Upper lobe of left lung (tissue), 6 donors: ENCODE data around the gene ANXA10. TPM values are rescaled to one million over a fixed set of nuclear protein-coding genes. Genes with fewer than 3 reads are reported as not detected.

Source experiments
- ATAC-seq, 2 donors: fragments of 200-7000 bp; cut with Tn5 transposase; one replicate each; pipeline ENCODE4 v1.9.1; 2022; ENCODE audit warnings: mild to moderate bottlenecking in 2 of 2, moderate library complexity in 2 of 2; ENCODE audit not compliant: low FRiP score in 2 of 2
- DNase-seq, 2 donors: peaks; one replicate each; pipeline ENCODE4 v3.0.0-alpha.2; 2019 to 2020
- H3K27ac ChIP-seq, 4 donors: fragments of 200-600 bp; sonication (generic); one replicate each; pipeline ENCODE4 v1.5.1; 2016 to 2019
- H3K27me3 ChIP-seq, 4 donors: fragments of 200-600 bp; sonication (generic); one replicate each; pipeline ENCODE4 v1.5.1; 2017 to 2019
- H3K36me3 ChIP-seq, 4 donors: fragments of 200-600 bp; sonication (generic); one replicate each; pipeline ENCODE4 v1.5.1; 2016 to 2019
- H3K4me1 ChIP-seq, 4 donors: fragments of 200-600 bp; sonication (generic); one replicate each; pipeline ENCODE4 v1.5.1; 2018 to 2019
- H3K4me3 ChIP-seq, 4 donors: fragments of 200-600 bp; sonication (generic); one replicate each; pipeline ENCODE4 v1.5.1; 2017 to 2019; ENCODE audit warnings: mild to moderate bottlenecking in 2 of 4, moderate library complexity in 1 of 4
- H3K9me3 ChIP-seq, 4 donors: fragments of 200-600 bp; sonication (generic); one replicate each; pipeline ENCODE4 v1.5.1; 2018 to 2019
- CTCF ChIP-seq, 6 experiments: fragments of 450-650 bp in 4 of 6; fragments of 200-600 bp in 2 of 6; sonication (generic) in 2 of 6; IDR thresholded peaks; one replicate each; pipeline ENCODE4 v1.5.1; 2016 to 2019; ENCODE audit warnings: antibody characterized with exemption in 6 of 6
- EP300 ChIP-seq, 4 donors: sonication (generic); formaldehyde crosslinking; IDR thresholded peaks; one replicate each; pipeline ENCODE4 v1.5.1; 2017; ENCODE audit warnings: antibody characterized with exemption in 4 of 4, control low read depth in 2 of 4
- POLR2A ChIP-seq, 4 donors: fragments of 450-650 bp; IDR thresholded peaks; one replicate each; pipeline ENCODE4 v1.5.1; 2016 to 2017; ENCODE audit warnings: antibody characterized with exemption in 4 of 4, mild to moderate bottlenecking in 2 of 4
- POLR2AphosphoS5 ChIP-seq, 2 donors: sonication (generic); formaldehyde crosslinking; IDR thresholded peaks; one replicate each; pipeline ENCODE4 v1.5.1; 2017; ENCODE audit warnings: antibody characterized with exemption in 2 of 2
- WGBS, 2 donors: methylation state at CpG; one replicate each; pipeline ENCODE4 v1.1.5; 2017 to 2018; 5-methylcytosine and 5-hydroxymethylcytosine counted together
- total RNA-seq, 6 donors: library from RNA; depleted of rRNA in 4 of 6; stranded (reverse); fragments of >200 nt in 4 of 6; gene quantifications; one replicate each; pipeline versions ENCODE4 v1.1.0 to v1.2.1, GENCODE V29; 2016 to 2021
- donor health status: DM: no; HTN: no; CAD: no; lungs with moderate emphysema.
- donor health status: DM: no; HTN: yes; CAD: no; lungs with severe emphysema.

ANXA10 gene
- total RNA-seq, 6 donors from 2014 or later = not detected

DNA sequence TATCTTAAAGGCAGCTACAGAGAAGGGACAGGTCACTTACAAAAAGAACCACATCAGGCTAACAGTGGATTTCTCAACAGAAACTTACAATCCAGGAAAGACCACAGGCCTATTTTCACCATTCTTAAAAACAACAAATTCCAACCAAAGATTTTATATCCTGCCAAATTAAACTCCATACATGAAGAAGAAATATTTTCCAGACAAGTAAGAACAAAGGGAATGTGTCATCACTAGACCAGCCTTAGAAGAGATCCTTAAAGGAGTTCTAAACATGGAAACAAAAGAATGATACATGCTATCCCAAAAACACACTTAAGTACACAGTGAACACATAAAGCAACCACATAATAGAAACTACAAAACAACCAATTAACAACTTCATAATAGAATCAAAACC lies 105.6 kb downstream of the ANXA10 start:
- Histone ChIP-seq H3K4me3 (no peak overlapping the region), H3K27me3 (no peaks in the 10 kb centered on the region), H3K27ac (no peak overlapping the region), H3K9me3 (peaks cover 0 to 4% (median 1%) of the 10 kb centered on the region in 4 donors), H3K36me3 (no peaks in the 10 kb centered on the region), H3K4me1 (no peaks in the 10 kb centered on the region)
- no peak for ATAC-seq
- DNase-seq = no peak
- TF ChIP-seq CTCF (IDR thresholded peaks at IDR 0.05) (no peak), POLR2AphosphoS5 (IDR thresholded peaks at IDR 0.05) (no peak), POLR2A (IDR thresholded peaks at IDR 0.05) (no peak)

DNA sequence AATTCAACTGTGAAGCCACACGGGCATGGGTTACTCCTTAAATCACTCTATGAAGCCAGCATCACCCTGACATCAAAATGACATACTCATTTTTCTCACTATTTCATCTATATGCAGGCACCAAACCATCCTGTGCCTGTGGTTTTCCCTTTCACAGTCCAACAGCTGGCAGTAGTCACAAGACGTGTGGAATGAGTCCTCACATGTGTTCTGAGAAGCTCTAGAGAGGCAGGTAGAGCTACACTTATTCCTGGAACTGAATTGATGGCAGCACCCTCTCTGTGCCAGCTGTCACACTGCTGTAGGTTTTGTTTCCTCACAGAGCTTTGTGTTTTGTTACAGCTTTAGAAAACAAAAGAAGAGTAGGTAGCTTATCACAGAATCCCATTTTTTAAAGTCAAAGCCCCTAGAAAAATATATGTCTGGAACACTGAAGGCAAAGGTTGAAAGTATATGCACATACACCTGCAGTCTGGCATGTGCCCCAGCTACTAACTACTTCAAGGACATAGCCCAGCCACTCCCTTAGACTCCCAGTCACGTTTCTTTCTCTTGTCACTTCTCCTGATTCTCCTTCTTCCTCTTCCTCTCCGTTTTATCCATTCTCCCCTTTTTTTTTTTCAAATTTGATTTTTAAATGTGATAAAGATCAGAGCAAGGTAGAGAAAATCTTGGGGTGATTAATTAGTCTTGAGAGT lies 107.1 kb downstream of the ANXA10 start:
- H3K4me3 ChIP-seq = no peak overlapping the region
- ATAC-seq (no peak), DNase-seq (no peak)
- WGBS, 2 donors = 51 to 55% methylated on average over 4 of the region's 4 CpGs
- peaks cover 9 to 19% (median 10%) of the 10 kb centered on the region in 4 donors for H3K9me3 ChIP-seq
- H3K27me3 ChIP-seq = no peaks in the 10 kb centered on the region
- TF ChIP-seq EP300 (IDR thresholded peaks at IDR 0.05) = no peak
- H3K36me3 ChIP-seq = no peaks in the 10 kb centered on the region
- no peak overlapping the region for H3K27ac ChIP-seq
- no peaks in the 10 kb centered on the region for H3K4me1 ChIP-seq

- Histone ChIP-seq H3K4me3 (no peak overlapping the region), H3K36me3 (no peaks in the 10 kb centered on the region), H3K27me3 (no peaks in the 10 kb centered on the region), H3K9me3 (peaks cover 9 to 19% (median 10%) of the 10 kb centered on the region in 4 donors), H3K4me1 (no peaks in the 10 kb centered on the region), H3K27ac (no peak overlapping the region)
- ATAC-seq (no peak), DNase-seq (no peak)
- TF ChIP-seq EP300 (IDR thresholded peaks at IDR 0.05) = no peak
- no peak for TF ChIP-seq CTCF (IDR thresholded peaks at IDR 0.05)
- TF ChIP-seq POLR2A (IDR thresholded peaks at IDR 0.05) = no peak
- no peak for TF ChIP-seq POLR2AphosphoS5 (IDR thresholded peaks at IDR 0.05)
- WGBS, 2 donors = 74 to 78% methylated on average over 3 of the region's 3 CpGs
These were observed 108.3 kb downstream of the ANXA10 start for GRCh38 chr4:168200685-168201084.

- no peak overlapping the region for H3K27ac ChIP-seq
- no peak overlapping the region for H3K4me3 ChIP-seq
- H3K27me3 ChIP-seq = no peaks in the 10 kb centered on the region
- TF ChIP-seq EP300 (IDR thresholded peaks at IDR 0.05) (no peak), POLR2AphosphoS5 (IDR thresholded peaks at IDR 0.05) (no peak), CTCF (IDR thresholded peaks at IDR 0.05) (no peak), POLR2A (IDR thresholded peaks at IDR 0.05) (no peak)
- WGBS, 2 donors = 96 to 100% methylated on average over 2 to 4 of the region's 4 CpGs
- DNase-seq = no peak
- no peaks in the 10 kb centered on the region for H3K36me3 ChIP-seq
- H3K4me1 ChIP-seq = no peaks in the 10 kb centered on the region
- peaks cover 9 to 19% (median 10%) of the 10 kb centered on the region in 4 donors for H3K9me3 ChIP-seq
- ATAC-seq = no peak
These were observed 111.0 kb downstream of the ANXA10 start for GRCh38 chr4:168203233-168203911.

DNA sequence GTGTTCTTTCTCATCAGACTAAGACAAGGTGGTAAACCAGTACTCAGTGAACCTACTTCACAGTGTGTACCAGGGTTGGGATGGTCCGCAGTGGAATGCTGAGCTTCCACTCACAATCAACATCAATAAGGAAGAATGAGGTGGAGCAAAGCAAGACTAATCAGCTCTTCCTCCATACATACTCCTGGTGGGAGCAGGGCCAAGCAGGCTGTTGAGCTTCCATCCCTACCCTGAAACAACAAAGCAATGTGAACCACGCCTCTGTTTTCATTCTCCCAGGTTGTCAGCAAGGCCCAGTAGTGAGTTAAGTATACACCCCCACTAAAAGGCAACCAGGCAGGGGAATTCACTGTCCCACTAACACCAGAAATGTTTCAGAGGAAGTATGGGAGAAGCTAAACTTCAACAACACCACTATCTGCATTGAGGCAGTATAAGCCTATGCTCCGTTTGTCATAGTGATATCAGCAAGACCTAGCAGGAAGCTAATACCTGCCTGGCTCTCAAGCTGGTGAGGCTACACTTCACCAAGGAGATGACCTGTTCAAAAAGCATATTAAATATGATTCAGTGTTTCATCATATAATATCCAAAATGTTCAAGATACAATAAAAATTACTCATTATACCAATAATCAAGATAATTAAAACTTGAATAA lies 116.7 kb downstream of the ANXA10 start:
- H3K27me3 ChIP-seq = no peaks in the 10 kb centered on the region
- ATAC-seq (no peak), DNase-seq (no peak)
- no peak overlapping the region for H3K27ac ChIP-seq
- no peaks in the 10 kb centered on the region for H3K36me3 ChIP-seq
- H3K4me3 ChIP-seq = no peak overlapping the region
- no peaks in the 10 kb centered on the region for H3K4me1 ChIP-seq
- peaks cover 0 to 3% (median under 1%) of the 10 kb centered on the region in 4 donors for H3K9me3 ChIP-seq
- WGBS, 2 donors = 83 to 85% methylated on average over 3 of the region's 3 CpGs
- TF ChIP-seq POLR2AphosphoS5 (IDR thresholded peaks at IDR 0.05) (no peak), EP300 (IDR thresholded peaks at IDR 0.05) (no peak), POLR2A (IDR thresholded peaks at IDR 0.05) (no peak), CTCF (IDR thresholded peaks at IDR 0.05) (no peak)
